Keratinocyte (primary cell): ENCODE results near the gene MIOX. TPM values are rescaled to one million over a fixed set of nuclear protein-coding genes. Genes with fewer than 3 reads are reported as not detected.
A peak's percentile ranks its signal among the peaks of the same experiment; 100 is the strongest.

ENCODE experiments used
- DNase-seq: peaks from one replicate; pipeline ENCODE4 v3.0.0-alpha.2; 2011; ENCODE audit warnings: low read depth, missing footprints, low spot score
- FAIRE-seq: peaks from 2 replicates; lab custom pipeline; 2011; peaks lifted over from hg19 to GRCh38; lab: Jason Lieb, UNC
- H2AFZ ChIP-seq: 2 replicates; pipeline ENCODE4 v1.6.0; 2012; ENCODE audit warnings: low read length, control low read depth, inconsistent platforms; ENCODE audit not compliant: control insufficient read depth
- H3K27ac ChIP-seq: 2 replicates; pipeline ENCODE4 v1.5.1; 2011; ENCODE audit warnings: low read length; ENCODE audit not compliant: control insufficient read depth, insufficient read depth
- H3K27me3 ChIP-seq: 3 replicates; pipeline ENCODE4 v1.6.0; 2011; ENCODE audit warnings: low read length; ENCODE audit not compliant: control insufficient read depth, insufficient read depth; ENCODE audit errors: extremely low read depth
- H3K36me3 ChIP-seq, 2 experiments: 2 replicates in 1 of 2; 3 replicates in 1 of 2; pipeline ENCODE4 v1.5.1; 2011; ENCODE audit warnings: low read length in 2 of 2, mild to moderate bottlenecking in 1 of 2; ENCODE audit not compliant: control insufficient read depth in 2 of 2, insufficient read depth in 2 of 2; ENCODE audit errors: extremely low read depth in 1 of 2
- H3K4me1 ChIP-seq: 3 replicates; pipeline ENCODE4 v1.5.1; 2011; ENCODE audit warnings: low read length; ENCODE audit not compliant: control insufficient read depth, insufficient read depth; ENCODE audit errors: extremely low read depth
- H3K4me2 ChIP-seq: 3 replicates; pipeline ENCODE4 v1.6.0; 2011; ENCODE audit warnings: low read depth, low read length; ENCODE audit not compliant: control insufficient read depth, insufficient read depth; ENCODE audit errors: extremely low read depth
- H3K4me3 ChIP-seq, 3 experiments: fragments of 200-600 bp in 1 of 3; sonication (generic) in 1 of 3; 2 replicates in 2 of 3; 3 replicates in 1 of 3; pipeline ENCODE4 v1.5.1; 2011 to 2016; ENCODE audit warnings: low read length in 3 of 3, mild to moderate bottlenecking in 3 of 3, control low read depth in 2 of 3, inconsistent platforms in 1 of 3, low read depth in 1 of 3, mixed read lengths in 1 of 3, mixed run types in 1 of 3, moderate library complexity in 1 of 3; ENCODE audit not compliant: control insufficient read depth in 2 of 3, insufficient read depth in 2 of 3; ENCODE audit errors: extremely low read depth in 1 of 3
- H3K79me2 ChIP-seq: 2 replicates; pipeline ENCODE4 v1.6.0; 2012; ENCODE audit warnings: low read length; ENCODE audit not compliant: control insufficient read depth, insufficient read depth
- H3K9ac ChIP-seq: 3 replicates; pipeline ENCODE4 v1.6.0; 2011; ENCODE audit warnings: low read length; ENCODE audit not compliant: control insufficient read depth, insufficient read depth; ENCODE audit errors: extremely low read depth
- H3K9me1 ChIP-seq: 3 replicates; pipeline ENCODE4 v1.6.0; 2011; ENCODE audit warnings: low read length; ENCODE audit not compliant: control insufficient read depth, insufficient read depth; ENCODE audit errors: extremely low read depth
- H3K9me3 ChIP-seq: 2 replicates; pipeline ENCODE4 v1.5.1; 2012; ENCODE audit warnings: low read depth, low read length; ENCODE audit not compliant: control insufficient read depth
- H4K20me1 ChIP-seq: 3 replicates; pipeline ENCODE4 v1.6.0; 2011; ENCODE audit warnings: low read length; ENCODE audit not compliant: control insufficient read depth, insufficient read depth; ENCODE audit errors: extremely low read depth
- CTCF ChIP-seq, 3 experiments: IDR thresholded peaks in 1 of 3; conservative IDR thresholded peaks in 1 of 3; optimal IDR thresholded peaks in 1 of 3; 2 replicates in 2 of 3; 3 replicates in 1 of 3; pipeline versions ENCODE3 to v1.5.1; 2011; ENCODE audit warnings: low read length in 3 of 3, mild to moderate bottlenecking in 3 of 3, moderate library complexity in 2 of 3, control low read depth in 1 of 3, inconsistent platforms in 1 of 3; ENCODE audit not compliant: insufficient read depth in 2 of 3; ENCODE audit errors: extremely low read depth in 1 of 3
- EZH2 ChIP-seq: IDR thresholded peaks from one replicate; pipeline ENCODE4 v1.6.1; 2012; ENCODE audit warnings: inconsistent platforms, mild to moderate bottlenecking, low read length, moderate library complexity
- dilution Hi-C: fragments of 300-500 bp; cut with MboI; formaldehyde crosslinking; loops from one replicate; pipeline ENCODE4 v1.7.0; 2020; ENCODE audit warnings: low sequenced_read_pairs; ENCODE audit not compliant: extremely low pct_ligation_motif_present
- polyA plus RNA-seq, 5 experiments: library from polyadenylated mRNA; depleted of rRNA in 3 of 5; stranded (reverse) in 3 of 5; stranded (forward) in 1 of 5; unstranded in 1 of 5; fragments of >200 nt; gene quantifications; 1 replicate in 1 of 5; 2 replicates in 3 of 5; 3 replicates in 1 of 5; pipeline versions ENCODE4 v1.2.1 to v1.2.3, GENCODE V29; 2011 to 2012; ENCODE audit warnings: missing spikeins in 2 of 5, low read depth in 1 of 5, low replicate concordance in 1 of 5

MIOX gene
- polyA plus RNA-seq, 1 donor (not counting 4 experiments of a cell fraction or from before 2014, with no cell fraction given) = not detected

- Histone ChIP-seq H3K4me3 (peak within 1 kb of the TSS; percentile 87 to 92 (median 89)), H3K27ac (peak within 1 kb of the TSS; percentile 80), H2AFZ (peak within 1 kb of the TSS; percentile 97), H3K4me1 (peaks cover 17% of the 10 kb centered on the region), H3K27me3 (no peaks in the 10 kb centered on the region), H3K36me3 (peaks cover 6 to 9% of the 10 kb centered on the region in 2 experiments), H4K20me1 (no peaks in the 10 kb centered on the region), H3K4me2 (peak within 1 kb of the TSS; percentile 89), H3K79me2 (peaks cover 39% of the 10 kb centered on the region), H3K9me1 (no peaks in the 10 kb centered on the region), H3K9ac (peak within 1 kb of the TSS; percentile 90), H3K9me3 (no peaks in the 10 kb centered on the region)
- TF ChIP-seq CTCF (optimal IDR thresholded peaks at IDR 0.05 in 1 of 3, IDR thresholded peaks at IDR 0.05 in 1 of 3, conservative IDR thresholded peaks at IDR 0.05 in 1 of 3; ENCODE audit: extremely low read depth in 1 of 3, insufficient read depth in 2 of 3, low read length in 3 of 3) (no peak), EZH2 (no peak)
- FAIRE-seq = no peak
- no peak for DNase-seq
- dilution Hi-C loops = no loop called here
These were observed 21.6 kb downstream of the MIOX start, which contains the start of gene NCAPH2 for GRCh38 chr22:50507991-50508884. Gene NCAPH2 (plus strand): TSS chr22:50508224. CDS start chr22:50508338, 114 bp downstream.

GRCh38 chr22:50508897-50509296 lies 22.2 kb downstream of the MIOX start:
- peak overlapping the region; percentile 89 for H3K4me2 ChIP-seq
- H3K79me2 ChIP-seq = peaks cover 39% of the 10 kb centered on the region
- peak overlapping the region; percentile 80 for H3K9ac ChIP-seq
- peak overlapping the region; percentile 80 for H3K27ac ChIP-seq
- peaks cover 6 to 9% of the 10 kb centered on the region in 2 experiments for H3K36me3 ChIP-seq
- dilution Hi-C loops = no loop called here
- H4K20me1 ChIP-seq = no peaks in the 10 kb centered on the region
- no peaks in the 10 kb centered on the region for H3K27me3 ChIP-seq
- peak overlapping the region; percentile 68 to 92 (median 89) for H3K4me3 ChIP-seq
- TF ChIP-seq EZH2 = no peak
- no peak for TF ChIP-seq CTCF (optimal IDR thresholded peaks at IDR 0.05 in 1 of 3, IDR thresholded peaks at IDR 0.05 in 1 of 3, conservative IDR thresholded peaks at IDR 0.05 in 1 of 3; ENCODE audit: extremely low read depth in 1 of 3, insufficient read depth in 2 of 3, low read length in 3 of 3)
- FAIRE-seq = peak; percentile 69
- no peak overlapping the region for H2AFZ ChIP-seq
- H3K9me1 ChIP-seq = no peaks in the 10 kb centered on the region
- DNase-seq = no peak
- peaks cover 17% of the 10 kb centered on the region for H3K4me1 ChIP-seq
- no peaks in the 10 kb centered on the region for H3K9me3 ChIP-seq
